ENCODE data around the gene ANO2.

ANO2 gene

DNA sequence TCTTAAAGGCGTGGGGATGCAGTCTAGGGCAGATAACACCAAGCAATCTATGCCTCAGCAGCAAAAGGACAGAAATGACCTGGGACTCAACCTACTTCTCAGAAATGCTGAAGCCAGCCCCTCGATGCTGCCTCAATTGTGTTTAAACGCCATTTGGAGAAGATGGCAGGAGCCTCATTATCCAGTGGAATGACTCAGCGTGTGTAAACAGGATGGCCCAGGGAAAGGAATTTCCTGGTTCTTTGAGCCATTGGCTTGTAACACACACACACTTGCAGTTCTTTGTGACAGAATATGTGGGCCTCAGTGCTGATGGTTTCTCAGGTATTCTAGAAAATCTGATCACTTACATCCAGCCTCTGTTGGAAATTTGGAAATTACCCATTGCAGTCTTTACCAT, 358.9 kb downstream of the ANO2 start:
- H3K27ac ChIP-seq (ENCODE audit: low read length) = no peak overlapping the region
- no peaks in the 10 kb centered on the region for H3K4me1 ChIP-seq (ENCODE audit: low read length)
- H2AFZ ChIP-seq (ENCODE audit: low read depth, low read length) = no peak overlapping the region
- no peaks in the 10 kb centered on the region for H3K79me2 ChIP-seq (ENCODE audit: low read length)
- no peak overlapping the region for H3K9ac ChIP-seq (ENCODE audit: low read length)
- H3K36me3 ChIP-seq (replicated peaks; ENCODE audit: low read depth, low read length) = no peaks in the 10 kb centered on the region
- H3K9me3 ChIP-seq (ENCODE audit: insufficient read depth, low read length) = no peaks in the 10 kb centered on the region
- H4K20me1 ChIP-seq (ENCODE audit: insufficient read depth, low read length) = no peaks in the 10 kb centered on the region
- TF ChIP-seq, protein P1, sequence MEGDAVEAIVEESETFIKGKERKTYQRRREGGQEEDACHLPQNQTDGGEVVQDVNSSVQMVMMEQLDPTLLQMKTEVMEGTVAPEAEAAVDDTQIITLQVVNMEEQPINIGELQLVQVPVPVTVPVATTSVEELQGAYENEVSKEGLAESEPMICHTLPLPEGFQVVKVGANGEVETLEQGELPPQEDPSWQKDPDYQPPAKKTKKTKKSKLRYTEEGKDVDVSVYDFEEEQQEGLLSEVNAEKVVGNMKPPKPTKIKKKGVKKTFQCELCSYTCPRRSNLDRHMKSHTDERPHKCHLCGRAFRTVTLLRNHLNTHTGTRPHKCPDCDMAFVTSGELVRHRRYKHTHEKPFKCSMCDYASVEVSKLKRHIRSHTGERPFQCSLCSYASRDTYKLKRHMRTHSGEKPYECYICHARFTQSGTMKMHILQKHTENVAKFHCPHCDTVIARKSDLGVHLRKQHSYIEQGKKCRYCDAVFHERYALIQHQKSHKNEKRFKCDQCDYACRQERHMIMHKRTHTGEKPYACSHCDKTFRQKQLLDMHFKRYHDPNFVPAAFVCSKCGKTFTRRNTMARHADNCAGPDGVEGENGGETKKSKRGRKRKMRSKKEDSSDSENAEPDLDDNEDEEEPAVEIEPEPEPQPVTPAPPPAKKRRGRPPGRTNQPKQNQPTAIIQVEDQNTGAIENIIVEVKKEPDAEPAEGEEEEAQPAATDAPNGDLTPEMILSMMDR (IDR thresholded peaks at IDR 0.05; ENCODE audit: low read depth, low read length) = no peak
- TF ChIP-seq EZH2phosphoT487 (IDR thresholded peaks at IDR 0.05; ENCODE audit: low read depth) = no peak
- peaks cover 10% of the 10 kb centered on the region; the same call in 1 of the 2 replicates for H3K27me3 ChIP-seq (ENCODE audit: low read depth, low read length)
- no peak overlapping the region for H3K4me3 ChIP-seq (ENCODE audit: low read length)
- H3K4me2 ChIP-seq (ENCODE audit: low read length) = no peak overlapping the region

DNA sequence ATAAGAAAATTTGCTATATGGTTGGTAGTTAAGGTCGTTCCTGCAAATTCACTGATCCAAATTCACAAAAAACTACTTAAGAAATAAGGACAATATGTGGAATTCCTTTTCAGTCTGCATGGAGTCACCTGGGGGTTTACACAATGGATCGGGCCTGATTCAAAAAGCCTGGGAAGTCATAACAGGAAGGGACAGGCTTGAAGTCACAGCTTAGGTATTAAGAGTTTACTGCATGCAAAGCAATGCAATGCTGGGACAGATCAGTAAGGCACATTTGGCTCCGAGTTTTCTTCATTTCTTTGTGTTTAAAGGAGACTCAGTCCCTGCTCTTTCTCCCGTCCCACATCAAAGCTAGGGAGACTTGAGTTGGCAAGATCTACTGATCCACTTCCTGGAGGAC, 359.9 kb downstream of the ANO2 start:
- H3K27ac ChIP-seq (ENCODE audit: low read length) = no peak overlapping the region
- H3K4me1 ChIP-seq (ENCODE audit: low read length) = no peaks in the 10 kb centered on the region
- H4K20me1 ChIP-seq (ENCODE audit: insufficient read depth, low read length) = no peaks in the 10 kb centered on the region
- H3K4me3 ChIP-seq (ENCODE audit: low read length) = no peak overlapping the region
- H3K36me3 ChIP-seq (replicated peaks; ENCODE audit: low read depth, low read length) = no peaks in the 10 kb centered on the region
- peaks cover 19% of the 10 kb centered on the region; the same call in 1 of the 2 replicates for H3K27me3 ChIP-seq (ENCODE audit: low read depth, low read length)
- no peak overlapping the region for H2AFZ ChIP-seq (ENCODE audit: low read depth, low read length)
- H3K79me2 ChIP-seq (ENCODE audit: low read length) = no peaks in the 10 kb centered on the region
- TF ChIP-seq EZH2phosphoT487 (IDR thresholded peaks at IDR 0.05; ENCODE audit: low read depth) = no peak
- TF ChIP-seq, protein P1 (IDR thresholded peaks at IDR 0.05; ENCODE audit: low read depth, low read length) = no peak
- no peak overlapping the region for H3K4me2 ChIP-seq (ENCODE audit: low read length)
- no peaks in the 10 kb centered on the region for H3K9me3 ChIP-seq (ENCODE audit: insufficient read depth, low read length)
- no peak overlapping the region for H3K9ac ChIP-seq (ENCODE audit: low read length)

DNA sequence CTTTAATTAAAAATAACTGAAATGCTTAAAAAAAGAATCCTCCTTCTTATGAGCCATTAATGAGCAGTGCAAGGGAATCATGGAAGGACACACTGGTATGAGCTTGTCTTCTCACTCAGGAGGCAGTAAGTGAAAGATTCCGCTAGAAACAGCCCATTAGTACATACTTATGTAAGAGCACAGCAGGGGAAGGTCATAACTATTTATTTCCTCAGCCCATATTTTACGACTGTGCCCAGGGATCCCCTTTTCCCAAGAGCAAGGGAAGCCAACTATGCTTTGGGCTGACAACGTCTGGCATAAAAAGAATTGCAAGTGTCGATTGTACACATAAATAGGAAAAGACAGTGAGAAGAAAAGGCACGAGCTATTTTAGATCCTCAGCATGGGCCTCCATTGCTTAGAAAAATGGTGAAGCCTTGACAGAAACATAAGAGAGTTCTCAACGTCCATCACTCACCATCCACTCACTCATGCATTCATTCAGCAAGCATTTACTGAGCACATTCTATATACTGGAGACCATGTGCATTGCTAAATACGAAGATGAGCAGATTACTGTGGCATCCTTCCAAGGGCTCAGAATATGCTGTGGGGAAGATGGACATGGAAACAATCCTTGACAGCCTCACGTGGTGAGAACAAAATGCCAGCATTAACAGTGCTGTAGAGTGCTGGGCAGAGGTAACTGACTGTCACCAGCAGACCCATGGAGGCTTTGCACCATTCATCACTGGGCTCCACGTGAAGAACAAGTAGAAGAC, 360.5 kb downstream of the ANO2 start:
- Histone ChIP-seq H3K4me3 (ENCODE audit: low read length) (no peak overlapping the region), H2AFZ (ENCODE audit: low read depth, low read length) (no peak overlapping the region), H3K9me3 (ENCODE audit: insufficient read depth, low read length) (no peaks in the 10 kb centered on the region), H3K4me2 (ENCODE audit: low read length) (no peak overlapping the region), H3K79me2 (ENCODE audit: low read length) (no peaks in the 10 kb centered on the region), H3K4me1 (ENCODE audit: low read length) (no peaks in the 10 kb centered on the region), H3K9ac (ENCODE audit: low read length) (no peak overlapping the region), H3K36me3 (replicated peaks; ENCODE audit: low read depth, low read length) (no peaks in the 10 kb centered on the region), H3K27ac (ENCODE audit: low read length) (no peak overlapping the region), H4K20me1 (ENCODE audit: insufficient read depth, low read length) (no peaks in the 10 kb centered on the region), H3K27me3 (ENCODE audit: low read depth, low read length) (peaks cover 21% of the 10 kb centered on the region; the same call in 1 of the 2 replicates)
- TF ChIP-seq, protein P1 (IDR thresholded peaks at IDR 0.05; ENCODE audit: low read depth, low read length) = no peak
- no peak for TF ChIP-seq EZH2phosphoT487 (IDR thresholded peaks at IDR 0.05; ENCODE audit: low read depth)

DNA sequence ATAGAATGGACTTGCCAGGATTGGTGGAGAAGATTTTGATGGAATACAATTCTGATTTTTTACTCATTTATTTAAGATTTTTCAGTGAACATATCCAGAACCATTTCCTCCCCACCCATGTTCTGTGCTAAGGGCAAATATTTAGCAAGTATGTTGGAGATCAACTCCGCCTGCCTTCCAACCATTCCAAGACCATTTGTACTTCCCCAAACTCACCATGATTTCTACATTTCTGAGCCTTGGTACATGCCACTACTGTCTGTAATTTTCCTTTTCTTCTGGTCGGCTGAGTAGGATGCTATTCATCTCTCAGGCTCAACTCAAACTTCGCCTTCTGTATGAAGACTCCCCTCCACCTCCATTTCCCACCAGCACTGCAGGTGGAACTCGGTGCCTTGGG, 362.5 kb downstream of the ANO2 start:
- Histone ChIP-seq H2AFZ (ENCODE audit: low read depth, low read length) (no peak overlapping the region), H3K27ac (ENCODE audit: low read length) (no peak overlapping the region), H3K4me3 (ENCODE audit: low read length) (no peak overlapping the region), H4K20me1 (ENCODE audit: insufficient read depth, low read length) (no peaks in the 10 kb centered on the region), H3K36me3 (replicated peaks; ENCODE audit: low read depth, low read length) (no peaks in the 10 kb centered on the region), H3K9me3 (ENCODE audit: insufficient read depth, low read length) (no peaks in the 10 kb centered on the region), H3K4me2 (ENCODE audit: low read length) (no peak overlapping the region), H3K27me3 (ENCODE audit: low read depth, low read length) (peaks cover 21% of the 10 kb centered on the region; the same call in 1 of the 2 replicates), H3K79me2 (ENCODE audit: low read length) (no peaks in the 10 kb centered on the region), H3K9ac (ENCODE audit: low read length) (no peak overlapping the region), H3K4me1 (ENCODE audit: low read length) (no peaks in the 10 kb centered on the region)
- TF ChIP-seq EZH2phosphoT487 (IDR thresholded peaks at IDR 0.05; ENCODE audit: low read depth) = no peak
- TF ChIP-seq, protein P1 (IDR thresholded peaks at IDR 0.05; ENCODE audit: low read depth, low read length) = no peak
